ENCODE data around the gene EZH1.

Gene EZH1

DNA sequence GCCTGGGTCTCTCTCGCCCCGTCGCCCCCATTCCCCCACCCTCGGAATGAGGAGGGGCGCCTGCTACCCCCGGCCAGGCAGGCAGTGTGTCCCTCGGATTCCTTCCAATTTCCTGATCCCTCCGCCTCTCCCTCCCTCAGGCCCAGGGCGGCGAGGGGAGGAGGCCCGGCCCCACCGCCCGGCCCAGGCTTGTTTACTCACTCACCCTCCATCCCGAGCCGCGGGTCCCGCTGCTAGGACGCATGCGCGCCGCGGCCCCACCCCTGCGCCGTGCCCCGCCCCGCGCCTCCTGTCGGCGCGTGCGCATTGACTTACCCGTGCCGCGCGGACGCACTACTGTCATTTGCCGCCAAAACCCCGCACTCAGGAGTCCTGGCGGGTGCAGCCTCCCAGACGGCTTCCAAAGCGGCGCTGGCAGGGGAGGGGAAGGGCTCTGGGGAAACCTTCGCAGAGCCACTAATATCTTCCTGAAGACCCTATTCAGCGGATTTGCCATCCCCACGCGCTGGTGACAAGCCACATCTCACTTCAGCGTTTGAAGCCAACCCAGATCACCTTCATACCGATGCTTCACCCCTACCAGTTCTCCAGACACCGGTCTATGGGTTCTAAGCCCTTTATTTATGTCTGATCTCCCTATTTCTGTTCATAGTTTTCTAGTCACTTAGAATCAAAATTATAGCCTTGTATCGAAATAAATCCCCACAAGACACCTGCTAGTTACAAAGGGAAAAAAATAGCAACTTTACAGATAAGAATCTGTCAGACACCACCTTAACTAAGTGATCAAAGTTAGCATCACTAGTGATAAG, at the start of gene EZH1:
Gene EZH1 (minus strand): TSS at position 235 of the 812 bp plus-strand sequence. CDS start 16,099 bp downstream, outside the sequence.
- DNase-seq = peak; percentile 74

DNA sequence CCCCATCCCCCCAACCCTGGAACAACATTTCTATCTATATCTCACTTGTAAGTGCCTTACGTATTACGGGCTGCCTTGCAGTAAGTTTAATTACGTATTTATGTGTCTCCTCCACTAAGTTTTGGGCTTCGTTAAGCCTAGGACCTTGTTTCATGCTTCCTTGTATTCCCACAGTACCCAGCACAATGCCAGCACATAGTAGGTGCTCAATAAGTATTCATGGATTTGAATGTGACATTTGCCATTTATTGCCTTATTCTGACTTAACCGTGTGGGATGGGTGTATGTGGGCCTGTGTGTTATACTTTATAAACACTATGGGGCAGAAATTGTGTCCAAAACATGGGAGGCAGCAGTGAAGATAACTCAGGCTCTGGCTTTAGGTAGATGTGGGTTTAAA, 47.7 kb upstream of the EZH1 start:
- DNase-seq = no peak

DNA sequence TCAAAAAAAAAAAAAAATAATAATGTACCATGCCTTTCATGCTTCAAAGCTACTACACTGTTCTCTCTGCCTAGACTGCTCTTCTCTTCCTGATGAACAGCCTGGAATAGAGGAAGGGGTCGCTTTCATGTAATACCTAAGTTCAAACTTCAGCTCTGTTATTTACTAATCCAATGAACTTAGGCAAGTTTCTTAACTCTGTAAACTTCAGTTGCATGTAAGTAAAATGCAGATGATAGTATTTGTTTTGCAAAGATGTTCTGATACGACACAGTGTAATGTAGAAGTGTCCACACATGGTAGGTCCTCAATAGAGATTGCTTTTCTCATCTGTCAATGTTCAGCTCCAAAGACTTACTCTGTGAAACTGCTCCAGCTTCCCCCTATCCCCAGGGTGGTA, 47.1 kb upstream of the EZH1 start:
- no peak for DNase-seq

DNA sequence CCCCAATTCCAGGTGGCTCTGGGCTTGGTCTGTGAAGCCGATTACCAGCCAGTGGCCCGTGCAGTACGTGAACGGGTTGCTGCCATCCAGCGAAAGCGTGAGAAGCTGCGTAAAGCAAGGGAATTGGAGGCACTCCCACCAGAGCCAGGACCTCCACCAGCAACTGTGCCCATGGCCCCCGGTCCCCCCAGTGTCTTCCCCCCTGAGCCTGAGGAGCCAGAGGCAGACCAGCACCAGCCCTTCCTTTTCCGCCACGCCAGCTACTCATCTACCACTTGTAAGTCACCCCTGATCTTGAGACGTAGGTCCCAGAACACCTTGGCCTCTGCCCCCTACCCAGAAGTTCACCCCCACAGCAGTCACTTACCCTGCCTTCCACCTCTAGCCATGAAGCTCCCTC, 42.4 kb upstream of the EZH1 start:
- DNase-seq = no peak

DNA sequence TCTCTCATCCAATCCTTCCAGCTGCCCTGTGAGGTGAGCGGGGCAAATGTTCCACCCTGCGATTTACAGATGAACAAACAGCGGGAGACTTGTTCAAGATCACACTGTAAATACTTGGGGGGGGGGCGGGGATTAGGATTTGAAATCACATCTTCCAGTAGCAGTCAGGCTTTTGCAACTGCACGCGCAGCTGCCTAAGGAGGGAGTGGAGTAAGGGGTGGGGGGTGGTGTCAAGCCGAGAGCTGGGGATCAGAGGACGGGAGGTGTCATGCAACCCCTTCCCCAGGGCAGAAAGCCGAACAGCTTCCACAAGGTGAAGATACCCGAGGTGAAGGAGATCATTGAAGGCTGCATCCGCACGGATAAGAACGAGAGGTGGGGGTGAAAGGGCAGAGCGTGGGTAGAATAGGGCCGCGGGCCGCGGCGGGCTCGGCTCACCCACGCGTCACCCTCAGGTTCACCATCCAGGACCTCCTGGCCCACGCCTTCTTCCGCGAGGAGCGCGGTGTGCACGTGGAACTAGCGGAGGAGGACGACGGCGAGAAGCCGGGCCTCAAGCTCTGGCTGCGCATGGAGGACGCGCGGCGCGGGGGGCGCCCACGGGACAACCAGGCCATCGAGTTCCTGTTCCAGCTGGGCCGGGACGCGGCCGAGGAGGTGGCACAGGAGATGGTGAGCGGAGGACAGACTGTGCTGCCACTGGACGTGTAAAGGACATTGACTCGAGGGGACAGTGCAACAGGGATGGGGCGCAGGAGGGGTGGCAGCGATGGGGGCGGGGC, 40.2 kb upstream of the EZH1 start:
- no peak for DNase-seq

DNA sequence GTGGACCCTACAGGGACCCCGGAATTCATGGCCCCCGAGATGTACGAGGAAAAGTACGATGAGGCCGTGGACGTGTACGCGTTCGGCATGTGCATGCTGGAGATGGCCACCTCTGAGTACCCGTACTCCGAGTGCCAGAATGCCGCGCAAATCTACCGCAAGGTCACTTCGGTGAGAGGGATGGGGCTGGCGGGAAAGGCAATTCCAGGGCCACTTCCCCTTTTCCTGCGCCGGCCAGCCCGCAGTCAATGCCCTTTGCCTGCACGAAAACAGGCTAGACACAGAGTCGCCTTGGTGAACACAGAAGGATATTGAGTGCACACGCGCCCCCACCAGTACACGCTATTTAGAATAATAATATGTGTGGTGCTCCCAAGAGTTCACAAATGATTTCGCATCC, 39.6 kb upstream of the EZH1 start:
- no peak for DNase-seq

DNA sequence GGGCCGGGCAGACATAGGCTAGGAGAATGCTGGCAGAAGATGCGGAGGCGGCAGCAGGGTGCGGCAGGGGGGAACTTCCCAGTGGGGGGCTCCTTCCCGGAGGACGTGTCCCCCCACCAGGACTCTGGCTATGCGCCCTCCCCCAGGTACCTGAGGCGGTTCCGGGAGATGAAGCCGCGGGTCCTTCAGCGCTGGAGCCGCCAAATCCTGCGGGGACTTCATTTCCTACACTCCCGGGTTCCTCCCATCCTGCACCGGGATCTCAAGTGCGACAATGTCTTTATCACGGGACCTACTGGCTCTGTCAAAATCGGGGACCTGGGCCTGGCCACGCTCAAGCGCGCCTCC, 38.9 kb upstream of the EZH1 start:
- no peak for DNase-seq

DNA sequence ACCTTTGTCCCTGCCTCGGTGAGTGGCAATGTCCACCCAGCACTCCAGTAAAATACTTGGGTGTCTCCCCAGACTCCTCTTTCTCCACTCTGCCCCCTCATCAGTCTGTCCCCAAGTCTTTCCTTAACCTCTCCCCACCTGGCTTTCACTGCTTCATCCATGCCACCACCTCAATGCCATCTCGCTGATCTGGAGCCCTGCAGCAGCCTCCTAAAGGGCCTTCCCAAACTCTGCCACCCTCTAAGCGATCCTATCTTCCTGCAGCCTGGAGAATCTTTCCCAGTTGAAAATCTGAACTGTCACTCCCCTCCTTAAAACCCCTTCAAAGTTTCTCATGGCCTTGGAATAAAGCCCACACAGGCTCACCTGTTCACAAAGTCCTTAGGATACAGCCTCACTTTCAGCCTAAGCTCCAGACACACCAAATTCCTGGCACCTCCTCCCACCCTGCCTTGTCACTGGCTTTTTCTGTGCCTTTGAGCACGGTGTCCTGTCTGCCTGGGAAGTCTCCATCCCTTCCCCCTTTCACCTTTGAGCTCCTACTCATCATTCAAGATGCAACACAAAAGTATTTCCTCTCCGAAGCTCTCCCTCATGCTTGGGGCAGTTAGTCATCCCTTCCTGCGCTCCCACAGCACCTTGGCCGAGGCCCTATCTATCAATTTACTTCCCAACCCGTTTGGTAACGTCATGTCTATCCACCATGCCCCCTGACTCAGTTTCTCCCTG, 38.4 kb upstream of the EZH1 start:
- DNase-seq = peak; percentile 81

DNA sequence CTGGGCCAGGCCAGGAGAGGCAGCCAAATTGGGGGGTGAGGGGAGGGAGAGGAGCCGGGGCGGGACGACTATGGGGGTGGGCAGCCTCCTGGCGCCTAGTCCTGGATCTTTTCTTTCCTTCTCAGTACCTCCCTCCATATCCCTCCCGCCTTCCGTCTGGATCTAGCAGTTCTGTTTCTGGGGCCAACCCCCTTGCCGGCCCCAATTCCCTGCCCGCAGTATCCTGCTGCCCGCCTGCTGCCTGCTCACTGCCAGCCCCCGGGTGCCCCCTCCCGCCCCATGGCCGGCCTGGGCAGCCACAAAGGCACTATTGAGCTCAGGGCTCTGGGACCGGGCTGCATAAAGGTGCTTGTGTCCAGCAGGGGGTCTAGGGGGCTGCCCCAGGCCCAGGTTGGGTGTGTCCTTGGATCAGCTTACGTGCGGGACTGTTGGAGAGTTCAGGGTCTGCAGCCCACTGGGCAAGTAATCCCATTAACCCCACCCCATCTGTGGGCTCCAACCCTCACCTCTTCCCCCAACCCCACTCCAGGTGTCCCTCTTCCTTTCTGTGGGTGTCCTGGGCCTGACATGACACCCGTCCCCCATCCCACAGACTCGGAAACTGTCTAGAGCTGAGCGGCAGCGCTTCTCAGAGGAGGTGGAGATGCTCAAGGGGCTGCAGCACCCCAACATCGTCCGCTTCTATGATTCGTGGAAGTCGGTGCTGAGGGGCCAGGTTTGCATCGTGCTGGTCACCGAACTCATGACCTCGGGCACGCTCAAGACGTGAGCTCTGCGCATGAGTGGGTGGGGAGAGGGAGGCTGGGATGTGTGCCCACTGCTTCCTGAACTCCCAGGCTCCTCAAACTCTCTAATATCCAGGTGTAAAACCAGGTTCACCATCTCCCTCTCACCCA, 37.6 kb upstream of the EZH1 start:
- no peak for DNase-seq

DNA sequence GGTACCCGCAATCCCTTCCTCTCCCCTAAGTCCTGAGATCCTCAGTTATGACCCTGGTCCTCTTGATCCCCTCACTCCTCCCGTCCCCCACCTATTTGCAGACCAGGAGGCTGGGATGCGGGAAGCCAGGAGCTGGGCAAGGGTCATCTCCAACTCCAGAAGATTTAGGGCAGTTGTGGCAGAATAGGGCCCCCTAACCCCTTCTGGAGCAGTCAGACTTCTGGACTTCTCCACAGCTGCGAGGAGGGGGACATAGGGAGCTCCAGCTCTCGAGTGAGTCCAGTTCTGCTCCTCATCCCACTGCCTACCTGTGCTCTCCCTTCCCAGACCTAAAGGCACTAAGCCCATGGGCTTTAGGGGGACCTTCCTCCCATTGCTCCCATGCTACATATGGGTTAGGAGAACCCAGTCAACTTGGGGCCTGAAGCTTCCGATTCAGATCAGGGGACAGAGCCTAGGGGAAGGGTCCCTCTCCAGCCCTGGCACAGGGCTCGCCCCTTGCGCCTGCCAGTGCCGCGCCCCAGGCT, 36.9 kb upstream of the EZH1 start:
- no peak for DNase-seq

DNA sequence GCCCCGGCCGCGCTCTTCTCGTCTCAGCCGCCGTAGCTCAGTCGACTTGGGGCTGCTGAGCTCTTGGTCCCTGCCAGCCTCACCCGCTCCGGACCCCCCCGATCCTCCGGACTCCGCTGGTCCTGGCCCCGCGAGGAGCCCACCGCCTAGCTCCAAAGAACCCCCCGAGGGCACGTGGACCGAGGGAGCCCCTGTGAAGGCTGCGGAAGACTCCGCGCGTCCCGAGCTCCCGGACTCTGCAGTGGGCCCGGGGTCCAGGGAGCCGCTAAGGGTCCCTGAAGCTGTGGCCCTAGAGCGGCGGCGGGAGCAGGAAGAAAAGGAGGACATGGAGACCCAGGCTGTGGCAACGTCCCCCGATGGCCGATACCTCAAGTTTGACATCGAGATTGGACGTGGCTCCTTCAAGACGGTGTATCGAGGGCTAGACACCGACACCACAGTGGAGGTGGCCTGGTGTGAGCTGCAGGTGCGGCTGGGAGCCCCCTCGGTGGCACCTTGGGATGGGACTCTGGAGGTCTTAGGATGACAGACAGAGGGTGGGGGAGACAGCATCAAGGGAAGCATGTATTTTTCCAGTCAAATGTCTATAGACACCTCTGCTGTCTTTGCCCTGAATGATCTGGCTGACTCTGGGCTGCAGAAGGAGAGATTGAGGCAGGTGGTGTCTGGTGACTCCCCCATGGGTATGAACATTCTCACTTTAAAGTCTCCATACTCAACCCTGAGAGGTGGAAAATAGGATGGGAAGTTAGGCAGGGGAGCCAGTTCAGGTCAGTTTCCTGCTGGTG, 36.2 kb upstream of the EZH1 start:
- DNase-seq = no peak

DNA sequence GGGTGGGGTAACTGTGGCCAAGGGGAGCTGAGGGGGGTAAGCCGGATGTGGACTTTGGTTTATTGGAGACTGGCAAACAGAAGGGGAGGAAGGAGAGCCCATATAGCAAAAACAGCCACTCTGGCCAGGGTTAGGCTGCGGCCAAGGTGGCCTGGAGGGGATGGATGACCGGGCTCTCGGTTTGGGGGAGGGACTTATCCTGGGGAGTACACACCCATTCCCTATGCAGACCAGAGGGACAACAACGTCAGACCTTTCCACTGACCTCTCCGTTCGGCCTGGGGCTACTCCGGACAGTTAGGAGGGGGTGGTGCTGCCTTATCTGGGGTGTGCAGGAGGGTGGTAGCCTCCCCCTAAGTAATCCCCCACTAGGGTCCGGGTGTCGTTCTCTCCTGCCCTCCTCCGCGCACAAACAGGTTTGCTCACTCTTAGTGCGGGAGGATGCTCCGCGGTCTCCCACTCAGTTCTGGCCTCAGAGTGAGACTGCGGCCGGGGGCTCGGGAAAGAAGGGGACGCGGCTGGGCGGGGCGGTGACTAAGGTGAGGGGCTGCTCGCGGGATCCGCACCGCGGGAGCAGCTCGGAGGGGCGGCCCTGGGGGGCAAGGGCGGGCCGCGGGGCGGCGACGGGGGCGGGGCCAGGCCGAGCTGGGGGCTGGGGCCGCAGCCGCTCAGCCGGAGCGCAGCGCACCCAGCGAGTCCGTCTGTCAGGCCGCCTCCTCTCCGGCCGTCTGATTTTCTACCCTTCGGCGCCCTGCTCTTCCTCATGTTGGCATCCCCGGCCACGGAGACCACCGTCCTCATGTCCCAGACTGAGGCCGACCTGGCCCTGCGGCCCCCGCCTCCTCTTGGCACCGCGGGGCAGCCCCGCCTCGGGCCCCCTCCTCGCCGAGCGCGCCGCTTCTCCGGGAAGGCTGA, 35.4 kb upstream of the EZH1 start, which contains the start of gene WNK4:
Gene WNK4 (plus strand): TSS at position 675 of the 915 bp plus-strand sequence. CDS start 89 bp downstream, at position 764.
- no peak for DNase-seq

DNA sequence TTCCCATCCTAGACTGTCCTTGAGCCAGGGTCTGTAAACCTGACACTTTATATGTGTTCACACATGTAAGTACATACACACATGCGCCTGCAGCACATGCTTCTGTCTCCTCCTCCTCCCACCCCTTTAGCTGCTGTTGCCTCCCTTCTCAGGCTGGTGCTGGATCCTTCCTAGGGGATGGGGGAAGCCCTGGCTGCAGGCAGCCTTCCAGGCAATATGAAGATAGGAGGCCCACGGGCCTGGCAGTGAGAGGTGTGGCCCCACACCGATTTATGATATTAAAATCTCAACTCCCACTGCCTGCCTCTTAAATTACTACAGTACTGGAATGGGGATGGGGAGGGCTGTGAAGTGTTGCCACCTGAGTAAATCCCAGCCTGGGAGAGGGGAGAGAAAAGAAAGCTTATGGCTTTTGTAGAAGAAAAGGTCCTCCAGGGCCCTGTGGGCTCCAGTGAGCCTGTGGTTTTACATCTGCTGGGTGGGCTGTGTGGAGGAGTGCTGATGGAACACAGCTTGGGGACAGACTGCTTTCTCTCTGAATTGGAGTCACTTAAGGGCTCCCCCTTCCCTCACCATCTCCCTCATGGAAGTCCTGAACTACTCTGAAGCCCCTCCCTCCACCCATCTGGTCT, 34.6 kb upstream of the EZH1 start:
- no peak for DNase-seq

DNA sequence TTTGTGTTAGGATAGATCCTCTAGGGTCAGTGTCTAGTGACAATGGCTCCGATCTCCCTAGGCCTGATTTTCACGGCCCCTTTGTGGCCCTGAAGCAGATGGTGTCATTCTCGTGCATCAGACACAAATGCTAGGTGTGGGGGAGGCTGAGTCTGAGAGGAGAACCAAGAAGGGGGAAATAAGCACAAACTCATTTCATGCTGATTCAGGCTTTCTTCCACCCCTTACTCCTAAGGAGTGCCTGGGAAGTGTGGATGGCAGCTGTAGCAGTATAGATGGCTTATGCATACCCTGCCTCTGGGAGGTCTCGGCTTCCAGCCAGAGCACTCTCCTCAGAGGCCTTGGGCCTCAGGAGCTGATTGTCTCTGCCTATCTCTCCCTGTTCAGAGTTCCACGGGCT, 33.7 kb upstream of the EZH1 start:
- no peak for DNase-seq

DNA sequence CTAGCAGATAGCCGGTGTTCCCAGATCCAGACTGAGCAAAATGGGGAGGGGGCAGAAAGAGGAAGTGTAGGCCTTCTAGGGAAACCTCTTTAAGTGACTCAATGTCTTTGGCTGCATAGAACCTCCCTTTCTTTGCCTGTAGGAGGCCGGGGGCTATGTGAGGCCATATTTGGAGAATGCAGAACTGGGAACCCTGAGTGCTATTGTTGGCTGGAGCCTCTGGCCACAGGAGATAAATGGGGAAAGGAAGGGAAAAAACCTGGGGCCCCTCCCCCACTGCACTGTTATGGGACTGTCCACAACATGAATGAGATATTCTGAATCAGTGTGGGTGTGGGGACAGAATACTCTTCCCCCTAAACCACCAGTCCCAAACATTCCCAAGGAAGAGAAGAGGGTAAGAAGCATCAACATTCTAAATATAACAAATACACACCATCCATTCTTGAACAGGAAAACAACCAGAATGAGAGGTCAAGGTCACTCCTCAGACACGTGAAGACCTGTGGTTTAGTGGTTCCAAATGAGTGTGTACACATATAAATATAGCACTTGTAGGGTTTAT, 30.8 kb upstream of the EZH1 start:
- peak; percentile 80 for DNase-seq

DNA sequence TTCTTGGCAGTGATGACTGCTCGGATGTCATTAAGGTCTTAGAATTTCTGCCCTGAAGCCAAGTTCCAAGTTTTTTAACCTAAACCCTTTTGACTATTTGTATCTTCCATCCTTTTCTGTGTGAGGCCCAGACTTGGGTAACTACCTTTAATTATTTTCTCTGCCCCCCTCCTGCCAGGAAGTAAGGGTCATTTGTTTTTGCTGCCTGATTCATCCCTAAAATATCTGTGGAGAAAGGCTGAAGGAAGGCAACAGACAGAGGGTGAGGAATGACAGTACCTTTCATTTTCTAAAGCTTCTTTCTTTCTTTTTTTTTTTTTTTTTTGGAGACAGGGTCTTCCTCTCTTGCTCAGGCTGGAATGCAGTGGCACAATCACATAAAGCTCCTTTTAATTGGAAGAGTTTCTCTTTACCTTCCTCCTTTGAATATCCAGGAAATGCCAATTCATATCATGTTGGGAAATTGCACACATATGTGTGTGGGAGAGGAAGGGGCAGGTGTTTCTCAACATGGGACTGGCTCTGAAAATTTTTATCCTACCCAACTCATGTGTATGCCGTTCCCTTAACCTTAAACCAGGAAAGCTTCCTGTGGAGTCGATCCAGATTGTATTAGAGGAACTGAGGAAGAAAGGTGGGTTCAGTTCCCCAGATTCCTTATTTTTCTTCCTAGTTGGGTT, 29.4 kb upstream of the EZH1 start:
- DNase-seq = peak; percentile 82

DNA sequence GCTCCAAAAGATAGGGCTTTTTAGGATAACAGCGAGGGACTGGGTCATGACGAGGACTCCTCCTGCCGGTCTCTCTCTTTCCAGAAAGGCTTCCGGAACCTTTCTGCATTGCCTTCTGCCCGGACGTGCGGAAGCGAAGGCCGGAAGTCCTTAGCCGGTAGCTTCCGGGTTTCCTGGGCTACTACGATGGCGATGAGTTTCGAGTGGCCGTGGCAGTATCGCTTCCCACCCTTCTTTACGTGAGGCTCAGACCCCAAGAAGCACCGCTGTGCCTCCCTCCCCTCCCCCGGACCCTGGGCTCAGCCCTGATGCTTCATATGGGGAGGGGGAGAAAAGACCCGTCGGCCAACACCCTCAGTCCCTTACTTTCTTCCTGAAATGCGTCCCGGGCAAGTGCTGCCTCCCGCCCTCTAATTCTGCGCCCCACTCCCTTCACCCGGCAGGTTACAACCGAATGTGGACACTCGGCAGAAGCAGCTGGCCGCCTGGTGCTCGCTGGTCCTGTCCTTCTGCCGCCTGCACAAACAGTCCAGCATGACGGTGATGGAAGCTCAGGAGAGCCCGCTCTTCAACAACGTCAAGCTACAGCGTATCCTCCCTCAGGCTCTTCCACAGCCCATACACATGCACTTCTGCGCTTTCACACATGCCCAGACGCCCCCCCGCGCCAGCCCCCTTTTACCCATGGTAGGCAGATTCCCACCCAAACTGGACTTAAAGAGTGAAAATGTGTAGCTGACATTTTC, 28.6 kb upstream of the EZH1 start, which contains the start of gene VPS25:
Gene VPS25 (plus strand): TSS at position 160 of the 746 bp plus-strand sequence. CDS start 27 bp downstream, at position 187.
- peak; percentile 83 for DNase-seq

DNA sequence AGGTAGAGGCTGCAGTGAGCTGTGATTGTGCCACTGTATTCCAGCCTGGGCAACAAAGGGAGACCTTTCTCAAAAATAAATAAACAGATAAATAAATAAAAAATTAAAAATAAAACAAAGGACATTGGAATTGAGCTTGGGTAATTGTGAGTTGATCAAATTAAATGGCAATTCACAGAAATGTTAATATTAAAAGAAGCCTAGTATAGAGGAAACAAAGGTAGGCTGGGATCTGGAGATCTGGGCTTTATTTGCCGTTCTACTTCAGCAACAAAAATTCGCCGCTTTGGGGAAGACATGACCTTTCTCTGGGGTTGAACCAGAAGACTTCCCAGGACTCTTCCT, 28.1 kb upstream of the EZH1 start:
- no peak for DNase-seq
